Suprapubic skin (tissue), 4 donors: ENCODE results near the gene ADARB1. TPM values are rescaled to one million over a fixed set of nuclear protein-coding genes. Genes with fewer than 3 reads are reported as not detected.

ENCODE experiments used
- DNase-seq, 2 donors: peaks; one replicate each; pipeline ENCODE4 v3.0.0-alpha.2; 2019; ENCODE audit warnings: low spot score in 2 of 2
- H3K27ac ChIP-seq: fragments of 200-600 bp; sonication (generic); one replicate; pipeline ENCODE4 v1.5.1; 2019
- H3K27me3 ChIP-seq: fragments of 200-600 bp; sonication (generic); one replicate; pipeline ENCODE4 v1.5.1; 2019
- H3K36me3 ChIP-seq: fragments of 200-600 bp; sonication (generic); one replicate; pipeline ENCODE4 v1.5.1; 2019
- H3K4me1 ChIP-seq: fragments of 200-600 bp; sonication (generic); one replicate; pipeline ENCODE4 v1.5.1; 2019
- H3K4me3 ChIP-seq: fragments of 200-600 bp; sonication (generic); one replicate; pipeline ENCODE4 v1.5.1; 2019; ENCODE audit warnings: mild to moderate bottlenecking
- H3K9me3 ChIP-seq: fragments of 200-600 bp; sonication (generic); one replicate; pipeline ENCODE4 v1.5.1; 2019
- EP300 ChIP-seq: sonication (generic); formaldehyde crosslinking; IDR thresholded peaks from one replicate; pipeline ENCODE4 v1.6.1; 2017; ENCODE audit warnings: antibody characterized with exemption
- POLR2A ChIP-seq, 2 donors: fragments of 450-650 bp; IDR thresholded peaks; one replicate each; pipeline ENCODE4 v1.6.1; 2017; ENCODE audit warnings: antibody characterized with exemption in 2 of 2, mild to moderate bottlenecking in 2 of 2, moderate library complexity in 2 of 2
- POLR2AphosphoS5 ChIP-seq, 3 donors: sonication (generic); formaldehyde crosslinking; IDR thresholded peaks; one replicate each; pipeline ENCODE4 v1.6.1; 2017; ENCODE audit warnings: antibody characterized with exemption in 3 of 3
- WGBS: methylation state at CpG from one replicate; pipeline ENCODE4 v1.1.5; 2018; 5-methylcytosine and 5-hydroxymethylcytosine counted together
- total RNA-seq, 4 donors: library from RNA; depleted of rRNA; stranded (reverse); fragments of >200 nt; gene quantifications; one replicate each; pipeline ENCODE4 v1.1.0, GENCODE V29; 2016
- TF ChIP-seq, protein P1 (sequence below), 2 donors: fragments of 200-600 bp in 1 of 2; fragments of 450-650 bp in 1 of 2; sonication (generic) in 1 of 2; IDR thresholded peaks; one replicate each; pipeline ENCODE4 v1.5.1; 2016 to 2019; ENCODE audit warnings: antibody characterized with exemption in 2 of 2, mild to moderate bottlenecking in 1 of 2, moderate library complexity in 1 of 2

Gene ADARB1
- total RNA-seq, 4 donors from 2014 or later = 13.2 to 23.6 (median 20.3) TPM

DNA sequence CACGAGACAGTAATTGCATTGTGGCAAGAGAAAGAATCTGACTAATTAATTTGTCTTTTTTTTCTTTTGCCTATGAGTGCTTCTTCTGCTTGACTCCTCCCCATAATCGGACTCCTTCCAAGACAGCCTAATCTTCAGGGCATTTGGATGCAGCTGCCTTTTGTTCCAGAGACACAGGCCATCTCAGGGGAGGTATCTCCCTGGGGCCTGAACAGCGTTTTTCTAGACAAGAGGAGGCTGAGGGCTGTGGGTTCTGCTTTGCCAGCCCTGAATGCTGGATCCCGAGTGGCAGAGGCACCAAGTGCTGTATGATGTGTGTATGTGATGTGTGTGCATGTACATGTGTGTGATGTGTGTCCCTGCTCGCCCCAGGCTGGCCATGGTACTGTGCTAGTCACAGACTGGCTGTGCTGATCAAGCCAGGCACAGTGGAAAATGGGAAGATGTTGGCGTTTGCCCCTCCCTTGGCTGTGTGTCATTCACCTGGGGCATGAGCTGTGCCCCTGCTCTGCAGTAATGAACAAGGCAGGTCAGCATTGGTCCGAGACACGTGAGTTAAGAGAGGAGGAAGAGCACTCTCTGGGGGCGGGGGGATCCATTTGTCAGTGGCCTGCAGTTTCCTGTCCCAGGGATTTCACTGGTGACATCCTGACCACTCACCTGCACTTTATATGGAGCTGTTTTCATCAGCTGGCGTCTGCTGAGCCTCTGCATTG is 77.2 kb downstream of the ADARB1 start:
- no peaks in the 10 kb centered on the region for H3K9me3 ChIP-seq
- no peaks in the 10 kb centered on the region for H3K27me3 ChIP-seq
- peaks cover 5% of the 10 kb centered on the region for H3K36me3 ChIP-seq
- DNase-seq = no peak
- WGBS = 52% methylated on average over 10 of the region's 10 CpGs
- TF ChIP-seq, protein P1, sequence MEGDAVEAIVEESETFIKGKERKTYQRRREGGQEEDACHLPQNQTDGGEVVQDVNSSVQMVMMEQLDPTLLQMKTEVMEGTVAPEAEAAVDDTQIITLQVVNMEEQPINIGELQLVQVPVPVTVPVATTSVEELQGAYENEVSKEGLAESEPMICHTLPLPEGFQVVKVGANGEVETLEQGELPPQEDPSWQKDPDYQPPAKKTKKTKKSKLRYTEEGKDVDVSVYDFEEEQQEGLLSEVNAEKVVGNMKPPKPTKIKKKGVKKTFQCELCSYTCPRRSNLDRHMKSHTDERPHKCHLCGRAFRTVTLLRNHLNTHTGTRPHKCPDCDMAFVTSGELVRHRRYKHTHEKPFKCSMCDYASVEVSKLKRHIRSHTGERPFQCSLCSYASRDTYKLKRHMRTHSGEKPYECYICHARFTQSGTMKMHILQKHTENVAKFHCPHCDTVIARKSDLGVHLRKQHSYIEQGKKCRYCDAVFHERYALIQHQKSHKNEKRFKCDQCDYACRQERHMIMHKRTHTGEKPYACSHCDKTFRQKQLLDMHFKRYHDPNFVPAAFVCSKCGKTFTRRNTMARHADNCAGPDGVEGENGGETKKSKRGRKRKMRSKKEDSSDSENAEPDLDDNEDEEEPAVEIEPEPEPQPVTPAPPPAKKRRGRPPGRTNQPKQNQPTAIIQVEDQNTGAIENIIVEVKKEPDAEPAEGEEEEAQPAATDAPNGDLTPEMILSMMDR (IDR thresholded peaks at IDR 0.05) = no peak
- TF ChIP-seq EP300 = no peak
- TF ChIP-seq POLR2A (IDR thresholded peaks at IDR 0.05) = no peak
- H3K4me1 ChIP-seq = peaks cover 21% of the 10 kb centered on the region
- H3K4me3 ChIP-seq = no peak overlapping the region
- peak overlapping the region; percentile 23 for H3K27ac ChIP-seq

DNA sequence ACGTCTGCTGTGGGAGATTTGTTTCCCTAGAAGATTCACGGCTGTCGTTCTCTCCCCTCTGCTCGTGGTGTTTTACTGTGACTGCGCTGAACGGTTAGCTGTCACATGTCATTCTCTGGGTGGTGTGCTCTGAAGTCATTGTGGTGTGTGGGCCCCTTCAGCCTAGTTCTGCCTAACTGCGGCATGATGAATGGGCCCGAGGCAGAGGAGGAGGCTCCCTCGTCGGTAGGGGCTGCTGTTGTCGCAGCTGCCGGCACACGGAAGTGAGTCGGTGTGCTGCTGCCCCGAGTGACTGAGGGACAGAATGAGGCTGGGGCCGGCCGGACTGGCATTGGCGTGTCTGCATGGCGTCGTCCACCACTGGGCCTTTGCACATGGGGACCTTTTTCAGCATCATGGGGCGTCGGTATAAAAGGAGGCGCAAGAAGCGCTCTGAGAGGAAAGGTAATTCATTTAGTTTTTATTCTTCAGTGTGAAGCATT is 77.9 kb downstream of the ADARB1 start:
- Histone ChIP-seq H3K36me3 (peaks cover 5% of the 10 kb centered on the region), H3K27ac (peak overlapping the region; percentile 23), H3K27me3 (no peaks in the 10 kb centered on the region), H3K4me1 (peaks cover 21% of the 10 kb centered on the region), H3K4me3 (no peak overlapping the region), H3K9me3 (no peaks in the 10 kb centered on the region)
- TF ChIP-seq EP300 (no peak), POLR2AphosphoS5 (IDR thresholded peaks at IDR 0.05) (no peak), POLR2A (IDR thresholded peaks at IDR 0.05) (no peak)
- TF ChIP-seq, protein P1 (IDR thresholded peaks at IDR 0.05) = no peak
- WGBS = 80% methylated on average over 24 of the region's 24 CpGs
- DNase-seq = no peak

DNA sequence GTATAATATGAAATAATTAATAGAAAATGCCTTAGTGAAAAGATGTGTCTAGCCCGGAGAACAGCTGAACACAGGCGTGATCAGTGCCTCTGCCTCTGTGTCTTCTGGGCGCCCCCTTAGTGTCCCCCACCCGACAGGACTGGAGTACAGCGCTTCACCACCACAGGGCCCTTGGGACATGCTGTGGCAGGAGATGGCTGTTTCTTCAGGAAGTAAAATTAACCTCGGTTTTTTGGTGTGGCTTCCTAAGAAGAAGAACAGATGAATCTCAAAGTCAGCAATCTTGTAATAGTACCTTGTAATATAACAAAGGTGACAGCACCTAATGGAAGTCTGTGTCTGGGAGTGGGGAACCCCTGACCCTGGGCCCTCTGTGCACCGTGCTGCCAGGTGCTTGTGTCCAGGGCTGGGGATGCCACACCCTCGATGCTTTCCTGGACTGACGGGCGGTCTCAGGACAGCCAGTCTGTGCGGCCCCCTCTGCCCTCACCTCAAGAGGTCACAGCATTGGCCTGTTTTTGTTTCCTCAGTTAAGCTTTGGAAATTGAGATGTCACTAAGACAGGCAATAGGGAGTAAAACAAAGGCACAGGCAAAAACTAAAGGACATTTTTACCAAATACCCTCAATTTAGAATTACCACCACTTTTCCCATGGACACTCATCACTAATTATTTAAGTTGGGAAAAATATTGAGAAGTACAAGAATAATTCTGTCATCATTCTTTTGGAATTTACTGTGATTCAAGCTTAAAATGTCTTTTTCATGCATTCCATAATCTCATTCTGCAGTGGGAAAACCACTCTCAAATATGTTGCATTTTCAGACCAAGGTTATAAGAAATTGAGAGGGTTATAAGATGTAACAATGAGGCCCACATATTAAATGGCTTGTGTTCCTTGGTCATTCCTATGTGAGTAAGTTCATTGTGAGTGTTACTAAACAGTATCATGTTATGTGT is 79.3 kb downstream of the ADARB1 start:
- no peak for DNase-seq
- 74% methylated on average over 11 of the region's 11 CpGs for WGBS
- Histone ChIP-seq H3K4me1 (peaks cover 16% of the 10 kb centered on the region), H3K36me3 (peaks cover 5% of the 10 kb centered on the region), H3K27me3 (no peaks in the 10 kb centered on the region), H3K9me3 (no peaks in the 10 kb centered on the region), H3K27ac (no peak overlapping the region), H3K4me3 (no peak overlapping the region)
- no peak for TF ChIP-seq POLR2A (IDR thresholded peaks at IDR 0.05)
- TF ChIP-seq POLR2AphosphoS5 (IDR thresholded peaks at IDR 0.05) = no peak
- TF ChIP-seq, protein P1 (IDR thresholded peaks at IDR 0.05) = no peak
- no peak for TF ChIP-seq EP300

DNA sequence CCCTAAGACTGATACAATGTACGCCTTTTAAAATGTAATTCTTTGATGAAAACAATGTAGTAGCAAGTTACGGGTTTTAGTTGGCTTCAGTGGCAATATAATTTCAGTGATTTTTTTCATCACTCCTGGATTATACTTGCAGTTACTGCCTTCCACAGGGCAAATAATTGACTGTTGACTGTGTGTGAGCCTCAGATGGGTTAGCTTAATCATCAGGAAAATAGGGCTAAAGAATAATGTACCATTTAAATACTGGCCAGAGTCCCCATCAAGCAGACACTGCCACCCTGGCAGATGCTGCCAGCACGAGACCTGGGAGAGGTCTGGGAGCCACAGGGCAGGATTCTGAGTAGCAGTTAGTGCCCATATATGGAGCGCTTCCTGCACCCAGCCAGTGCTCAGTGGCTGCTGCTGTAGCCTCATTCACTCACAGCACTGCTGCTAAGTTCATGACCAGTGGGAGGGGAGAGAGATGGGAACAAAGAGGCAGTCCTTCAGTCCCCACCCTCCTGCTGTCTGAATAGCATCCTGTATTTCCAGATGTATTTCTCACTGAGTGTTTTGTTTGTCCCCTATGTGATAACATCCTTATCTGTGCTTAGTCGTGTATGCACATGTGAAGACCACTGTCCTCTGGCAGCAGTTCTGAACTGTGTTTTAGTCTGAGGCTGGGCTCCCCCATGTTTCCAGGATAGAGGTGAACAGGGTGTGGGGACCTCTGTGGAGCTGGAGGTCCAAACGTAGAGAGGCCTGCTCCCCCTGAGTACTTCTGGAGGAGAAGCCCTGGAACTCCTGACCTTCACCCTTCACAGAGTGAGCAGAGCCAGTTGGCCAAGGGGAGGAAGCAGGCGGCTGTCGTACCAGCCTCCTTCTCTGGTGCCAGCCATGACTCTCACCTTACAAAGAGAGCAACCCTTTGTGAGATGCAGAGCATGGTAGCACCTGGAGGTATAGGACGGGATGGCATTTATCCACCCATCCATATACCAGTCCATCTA is 80.4 kb downstream of the ADARB1 start:
- H3K9me3 ChIP-seq = no peaks in the 10 kb centered on the region
- H3K36me3 ChIP-seq = peaks cover 5% of the 10 kb centered on the region
- H3K27ac ChIP-seq = no peak overlapping the region
- WGBS = 84% methylated on average over 7 of the region's 9 CpGs
- no peak for TF ChIP-seq POLR2AphosphoS5 (IDR thresholded peaks at IDR 0.05)
- TF ChIP-seq POLR2A (IDR thresholded peaks at IDR 0.05) = no peak
- TF ChIP-seq EP300 = no peak
- TF ChIP-seq, protein P1 (IDR thresholded peaks at IDR 0.05) = no peak
- no peaks in the 10 kb centered on the region for H3K27me3 ChIP-seq
- H3K4me3 ChIP-seq = no peak overlapping the region
- no peak for DNase-seq
- H3K4me1 ChIP-seq = peaks cover 13% of the 10 kb centered on the region
